Stimulated activated CD4-positive, alpha-beta T cell treated with anti-CD3 and anti-CD28 coated beads, Interleukin-1b, Interleukin-23, amount 100 ng/mL, for 1 hour (primary cell): ENCODE data around the gene PLA2G2A.
"Not testable (repeated sequence)": the region's sequence is repeated elsewhere in the genome, so short reads cannot be mapped to it uniquely, and the experiment has no call there.

Source experiments
- DNase-seq, 2 donors: peaks; one replicate each; pipeline ENCODE4 v3.0.0-alpha.2; 2020; ENCODE audit warnings: low read depth in 2 of 2

The PLA2G2A gene

DNA sequence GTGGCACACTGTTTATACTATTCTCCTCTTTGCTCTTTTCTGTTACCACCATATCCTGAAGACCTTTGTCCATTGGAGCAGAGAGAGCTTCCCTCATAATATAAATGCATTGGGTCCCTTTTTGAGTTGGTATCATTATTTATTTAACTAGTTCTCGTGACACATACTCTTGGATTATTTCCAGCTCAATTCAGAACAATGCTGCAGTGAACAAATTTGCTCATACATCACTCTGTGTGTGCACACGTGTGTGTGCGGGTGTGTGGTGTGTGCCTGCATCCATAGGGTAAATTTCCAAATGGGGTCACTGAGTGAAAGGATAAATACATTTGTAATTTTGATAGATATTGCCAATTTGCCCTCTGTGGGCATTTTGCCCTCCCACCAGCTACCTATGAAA is 5.8 kb downstream of the PLA2G2A start:
- no peak for DNase-seq

DNA sequence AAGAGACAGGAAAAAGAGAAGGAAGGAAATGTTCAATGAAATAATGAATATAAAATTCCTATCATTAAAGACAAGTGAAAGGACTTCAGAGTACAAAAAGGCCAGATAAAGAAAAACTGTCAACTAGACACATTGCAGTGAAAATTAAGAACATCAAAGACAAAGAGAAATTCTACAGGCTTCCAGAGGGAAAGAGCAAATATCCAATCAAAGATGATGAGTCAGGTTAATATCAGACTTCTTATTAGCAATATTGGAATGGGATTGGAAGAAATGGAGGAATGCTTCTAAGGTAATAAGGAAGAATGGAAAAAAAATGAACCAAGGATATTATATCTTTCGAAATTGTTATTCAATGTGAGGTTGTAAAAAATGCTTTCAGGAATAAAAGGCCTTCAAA is 7.8 kb downstream of the PLA2G2A start:
- no peak for DNase-seq

DNA sequence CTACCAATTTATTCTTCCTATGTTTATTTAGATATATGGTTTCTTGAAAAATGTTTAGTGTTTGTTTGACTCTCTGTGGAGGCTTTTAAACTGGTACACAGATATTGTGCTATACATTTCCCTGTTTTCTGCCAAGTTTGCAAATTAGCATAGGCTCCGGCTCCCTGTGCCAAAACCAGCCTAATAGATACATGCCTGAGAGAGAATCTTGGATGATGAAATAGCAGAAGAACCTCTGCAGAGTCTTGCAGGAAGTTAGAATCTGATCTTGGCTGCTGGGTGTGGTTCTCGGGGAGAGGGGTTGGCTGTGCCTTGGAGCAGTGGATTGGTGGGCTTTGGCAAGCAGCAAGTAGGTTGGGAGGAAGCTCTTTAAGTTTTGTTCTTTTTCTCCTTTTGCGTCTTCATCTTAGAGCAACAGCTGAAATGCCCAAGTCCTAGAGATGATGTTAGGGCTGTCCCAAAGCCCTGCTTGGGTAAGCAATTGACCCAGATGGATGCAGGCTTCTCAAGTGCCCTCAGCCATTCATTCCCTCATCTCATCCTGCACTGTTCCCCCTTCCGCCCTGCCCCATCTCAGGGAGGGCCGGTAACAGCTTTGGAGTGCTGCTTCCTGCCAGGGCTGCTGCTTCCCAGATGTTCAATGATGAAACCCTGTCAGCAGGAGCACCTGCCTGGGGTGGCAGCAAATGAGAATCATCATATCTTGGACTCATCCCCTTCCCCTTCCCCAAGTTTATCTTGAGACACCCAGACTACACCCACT is 9.3 kb downstream of the PLA2G2A start:
- DNase-seq, result no peak

DNA sequence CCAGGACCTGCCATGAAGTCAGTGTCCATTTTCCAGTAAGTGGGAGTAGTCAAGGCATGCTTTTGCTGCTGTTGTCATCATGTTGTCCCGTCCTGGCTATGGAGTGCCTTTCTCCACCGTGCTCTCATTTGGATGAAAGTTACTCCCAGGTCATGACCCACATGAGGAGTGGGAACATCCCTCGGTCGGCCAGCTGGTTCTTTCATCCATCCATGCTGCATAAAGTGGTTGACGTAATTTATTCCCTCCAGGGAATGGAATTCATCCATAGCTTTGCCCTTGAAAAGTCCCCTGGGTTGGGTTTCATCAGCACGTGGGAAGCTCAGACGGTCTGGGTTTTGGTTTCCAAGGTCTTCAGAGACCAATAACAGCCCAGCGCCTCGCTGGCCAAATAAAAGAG is 11.6 kb downstream of the PLA2G2A start:
- no peak for DNase-seq

DNA sequence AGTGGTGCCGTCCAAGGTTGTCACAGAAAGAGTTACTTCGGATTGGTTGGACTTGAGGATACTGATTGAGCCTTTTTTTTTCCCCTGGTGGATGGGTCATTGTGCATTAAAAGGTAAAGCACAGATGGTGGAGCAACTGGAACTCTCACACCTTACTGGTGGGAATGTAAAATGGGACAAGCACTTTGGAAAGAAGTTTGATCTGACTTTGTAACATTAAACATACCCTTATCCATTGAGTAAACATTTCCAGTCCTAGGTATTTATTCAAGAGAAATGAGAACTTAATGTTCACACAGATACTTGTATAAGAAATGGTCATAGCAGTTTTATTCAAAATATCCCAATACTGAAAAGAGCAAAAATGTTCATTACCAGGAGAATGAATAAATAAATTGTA is 14.9 kb downstream of the PLA2G2A start:
- DNase-seq, result no peak

DNA sequence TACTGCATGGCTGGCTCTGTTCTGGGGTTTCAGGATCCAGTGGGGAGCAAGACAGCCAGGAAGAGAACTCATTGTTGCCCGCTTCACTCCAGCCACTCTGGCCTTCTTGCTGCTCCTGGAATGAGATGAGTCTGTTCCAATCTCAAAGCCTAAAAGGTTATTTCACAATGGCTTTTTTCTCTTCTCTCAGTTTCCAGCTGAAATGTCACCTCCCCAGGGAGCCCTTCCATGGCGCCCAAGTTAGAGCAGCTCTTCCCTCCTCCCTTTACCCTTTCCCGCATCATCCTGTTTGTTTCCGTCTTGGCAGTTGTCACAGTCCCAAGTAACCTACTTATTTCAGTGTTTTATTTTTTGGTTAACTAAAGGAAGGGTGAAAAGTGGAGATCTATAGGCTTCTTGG is 15.8 kb downstream of the PLA2G2A start:
- DNase-seq, result no peak

DNA sequence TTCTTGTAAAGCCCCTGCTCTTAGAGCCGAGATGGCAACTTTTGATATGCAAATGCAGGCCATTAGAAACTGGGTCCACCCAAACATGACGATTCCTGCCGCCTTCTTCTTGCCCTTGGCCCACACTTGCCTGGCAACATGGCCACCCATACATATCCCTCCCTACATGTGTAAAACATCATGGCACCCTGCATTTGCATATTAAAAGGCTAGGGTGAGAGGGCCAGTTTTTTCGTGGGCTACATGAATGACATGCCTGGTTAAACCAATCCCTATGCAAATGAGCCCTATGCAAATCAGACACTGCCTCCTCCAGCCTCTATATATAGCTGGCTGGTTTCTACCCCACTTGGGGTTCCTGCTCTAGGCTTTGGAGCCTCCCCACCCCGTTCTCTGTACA is 18.8 kb downstream of the PLA2G2A start:
- DNase-seq, result no peak

DNA sequence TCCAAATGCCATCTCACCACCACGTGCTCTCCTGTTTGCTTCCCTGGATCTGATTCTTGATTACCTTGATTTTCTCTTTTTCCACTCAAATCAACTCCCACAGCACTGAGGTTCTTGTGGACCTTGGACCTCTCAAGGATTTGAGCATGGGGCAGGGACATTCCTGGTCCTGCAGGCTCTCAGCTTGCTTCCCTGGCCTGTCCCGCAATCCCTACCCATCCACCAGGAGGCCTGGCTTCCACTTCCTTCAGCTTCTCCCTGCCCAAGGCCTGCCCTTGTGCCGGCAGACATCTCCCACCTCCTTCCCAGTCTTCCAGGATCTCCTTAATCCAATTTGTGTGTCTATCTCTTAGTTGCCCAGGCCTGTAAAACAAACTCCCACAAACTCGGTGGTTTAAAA is 21.6 kb downstream of the PLA2G2A start:
- DNase-seq, result no peak

DNA sequence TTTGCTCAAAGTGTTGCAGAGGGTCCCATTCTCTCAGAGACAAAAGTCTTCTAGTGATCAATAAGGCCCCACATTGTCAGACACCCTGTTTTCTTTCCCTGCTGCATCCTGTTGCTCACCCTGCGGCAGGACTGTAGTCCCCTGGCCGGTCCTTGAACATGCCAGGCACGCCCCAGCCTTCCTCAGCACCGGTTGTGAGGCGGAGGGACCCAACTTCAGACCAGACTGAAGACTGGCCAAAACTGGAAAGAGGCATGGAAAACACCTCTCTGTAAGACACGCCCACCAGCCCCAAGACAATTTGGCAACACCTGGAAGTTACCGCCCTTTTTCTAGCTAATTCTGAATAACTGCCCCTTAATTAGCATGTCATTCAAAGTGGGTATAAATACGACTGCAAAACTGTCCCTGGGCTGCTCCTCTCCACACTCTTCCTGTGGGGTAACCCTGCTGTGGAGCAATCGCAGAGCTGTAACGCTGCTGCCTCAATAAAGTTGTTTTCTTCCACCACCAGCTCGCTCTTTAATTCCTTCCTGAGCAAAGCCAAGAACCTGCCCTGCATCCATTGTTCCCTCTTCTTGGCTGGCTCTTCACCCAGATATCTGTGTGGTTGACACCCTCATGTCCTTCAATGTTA is 23.8 kb downstream of the PLA2G2A start:
- no peak for DNase-seq

DNA sequence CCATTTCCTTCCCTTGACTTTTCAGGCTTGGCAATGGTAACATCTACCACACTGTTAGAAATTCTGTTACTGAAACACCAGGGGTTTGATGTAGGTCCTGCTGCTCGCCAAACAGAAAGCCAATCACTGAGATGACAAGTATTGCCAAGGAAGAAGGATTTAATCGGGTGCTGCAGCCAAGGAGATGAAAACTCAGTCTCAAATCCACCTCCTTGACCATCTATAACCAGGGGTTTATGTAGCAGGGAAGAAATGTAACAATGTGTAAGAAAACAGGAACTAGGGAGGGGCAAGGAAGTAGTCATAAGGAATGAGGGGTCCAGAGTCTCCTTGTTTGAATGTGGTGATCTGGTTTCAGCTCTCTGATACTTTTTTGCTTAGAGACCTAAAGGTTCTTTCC is 25.4 kb downstream of the PLA2G2A start:
- DNase-seq, result no peak

DNA sequence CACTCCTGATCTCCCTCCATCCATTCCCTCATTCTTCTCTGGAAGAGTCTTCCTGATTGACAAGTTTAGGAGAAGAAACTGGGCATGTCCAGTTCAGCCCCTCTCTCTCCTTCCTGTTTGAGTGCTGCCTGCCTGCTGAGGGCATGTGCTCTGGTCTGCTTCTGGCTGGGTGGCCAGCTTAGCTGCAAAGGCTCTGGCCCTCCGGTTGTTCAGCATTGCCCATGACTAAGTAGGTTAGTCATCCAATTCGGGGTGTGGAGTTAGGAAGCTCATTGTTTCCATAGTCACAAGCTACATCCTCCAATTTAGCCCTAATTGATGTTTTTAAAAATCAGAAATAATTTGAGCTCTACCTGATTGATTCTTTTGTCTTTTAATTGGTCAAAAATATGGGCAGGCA is 30.4 kb downstream of the PLA2G2A start:
- DNase-seq, result no peak

DNA sequence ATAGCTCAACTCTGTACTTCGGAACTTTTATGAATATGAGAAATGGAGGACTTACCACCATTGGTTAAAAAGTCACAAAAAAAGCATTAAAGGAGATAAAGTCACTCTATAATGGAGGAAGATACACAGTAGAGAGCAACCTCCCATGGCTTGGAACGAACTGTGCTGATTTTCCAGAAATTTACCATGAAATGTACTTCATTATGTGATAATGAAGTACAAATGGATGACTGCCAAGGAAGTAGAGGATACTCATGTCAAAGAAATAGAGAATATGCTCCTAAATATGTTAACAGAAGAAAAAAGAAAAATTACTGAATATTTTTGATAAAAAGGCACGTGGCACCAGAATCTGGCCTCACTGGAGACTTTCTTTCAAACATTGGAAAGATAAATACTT is 32.4 kb downstream of the PLA2G2A start:
- DNase-seq, result no peak

DNA sequence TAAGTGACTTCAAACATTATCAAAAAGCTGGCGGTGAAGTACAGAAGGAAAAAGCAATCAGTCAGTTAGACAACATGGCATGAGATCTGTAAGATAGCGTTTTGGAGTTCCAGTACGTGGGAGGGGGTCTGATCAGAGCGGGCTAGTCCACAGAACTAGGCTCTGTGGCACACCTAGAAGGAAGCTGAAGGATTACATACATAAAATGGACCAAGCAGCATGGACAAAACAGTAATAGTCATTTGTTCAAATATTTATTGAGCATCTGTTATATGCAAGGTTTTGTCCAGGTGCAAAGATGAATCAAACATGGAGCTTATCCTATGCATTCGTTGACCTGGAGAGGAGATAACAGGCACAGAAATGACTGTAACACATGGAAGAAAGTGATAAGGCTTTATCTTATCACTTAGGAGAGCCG is 33.1 kb downstream of the PLA2G2A start:
- no peak for DNase-seq

DNA sequence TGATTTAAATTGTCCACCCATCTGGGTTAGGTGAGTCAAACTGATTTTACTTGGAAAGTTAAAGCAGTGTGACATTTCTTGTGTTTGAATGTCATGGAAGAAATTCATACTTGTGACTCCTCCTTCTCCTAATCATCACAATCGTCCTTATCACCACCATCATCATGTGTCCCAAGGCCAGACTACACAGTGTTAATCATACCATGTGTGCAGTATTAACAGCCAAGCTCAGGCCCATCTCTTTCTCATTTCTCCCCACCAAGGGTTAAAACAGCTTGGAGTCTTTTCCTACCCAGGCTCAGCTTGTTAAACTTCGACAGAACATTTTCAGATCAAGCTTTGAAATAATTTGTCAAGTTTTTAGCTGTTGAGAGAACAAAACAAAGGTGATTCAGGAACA is 33.5 kb downstream of the PLA2G2A start:
- no peak for DNase-seq

DNA sequence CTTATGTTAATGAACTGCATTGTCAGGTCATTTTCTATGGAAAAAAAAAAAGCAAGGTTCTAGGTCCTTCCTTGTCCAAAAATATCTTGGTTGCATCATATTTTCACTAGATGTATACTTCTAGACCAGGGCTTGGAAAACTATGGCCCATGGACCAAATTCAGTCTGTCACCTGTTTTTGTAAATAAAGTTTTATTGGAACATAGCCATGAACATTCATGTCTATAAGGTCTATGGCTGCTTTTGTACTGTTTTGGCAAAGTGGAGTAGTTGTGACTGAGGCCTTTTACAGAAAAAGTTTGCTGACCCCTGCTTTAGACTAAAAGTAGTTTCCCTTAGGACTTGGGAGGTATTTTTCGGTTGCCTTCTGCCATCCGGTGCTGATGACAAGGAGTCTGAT is 36.8 kb downstream of the PLA2G2A start:
- no peak for DNase-seq

DNA sequence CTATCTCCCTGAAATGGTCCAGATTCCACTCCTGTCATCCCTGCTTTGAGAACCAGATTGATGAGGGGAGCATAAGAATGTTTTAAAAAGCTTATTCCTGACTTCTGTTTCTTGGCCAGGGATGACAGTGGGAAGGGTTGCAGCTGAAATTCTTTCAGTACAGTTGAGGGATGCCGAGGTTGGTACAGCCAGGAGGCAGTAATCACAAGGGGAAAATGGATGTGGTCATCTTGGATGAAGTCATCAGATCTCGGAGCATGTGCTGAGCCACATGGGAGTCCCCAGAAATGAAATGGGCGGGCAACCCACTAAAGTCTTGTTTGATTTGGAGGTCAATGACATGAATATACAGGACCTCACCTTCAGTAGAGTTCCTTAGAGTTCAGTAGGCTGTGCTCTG is 37.3 kb downstream of the PLA2G2A start:
- no peak for DNase-seq

DNA sequence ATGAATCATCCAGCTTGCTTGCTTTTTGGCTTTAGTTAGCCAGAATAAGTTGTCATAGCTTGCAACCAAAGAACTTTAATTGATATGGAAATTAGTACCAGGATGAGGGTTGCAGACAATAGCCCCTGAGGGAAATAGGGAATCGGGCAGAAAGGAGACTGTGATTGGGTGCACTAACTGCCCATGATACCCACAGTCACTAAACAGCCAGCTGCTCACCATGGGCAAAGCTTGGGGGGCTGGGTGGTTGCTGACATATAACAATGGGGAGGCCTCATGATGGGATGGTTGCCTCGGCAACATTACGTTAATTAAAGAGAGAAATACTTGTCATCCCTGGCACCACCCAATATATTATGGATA is 38.2 kb downstream of the PLA2G2A start:
- DNase-seq, result no peak

DNA sequence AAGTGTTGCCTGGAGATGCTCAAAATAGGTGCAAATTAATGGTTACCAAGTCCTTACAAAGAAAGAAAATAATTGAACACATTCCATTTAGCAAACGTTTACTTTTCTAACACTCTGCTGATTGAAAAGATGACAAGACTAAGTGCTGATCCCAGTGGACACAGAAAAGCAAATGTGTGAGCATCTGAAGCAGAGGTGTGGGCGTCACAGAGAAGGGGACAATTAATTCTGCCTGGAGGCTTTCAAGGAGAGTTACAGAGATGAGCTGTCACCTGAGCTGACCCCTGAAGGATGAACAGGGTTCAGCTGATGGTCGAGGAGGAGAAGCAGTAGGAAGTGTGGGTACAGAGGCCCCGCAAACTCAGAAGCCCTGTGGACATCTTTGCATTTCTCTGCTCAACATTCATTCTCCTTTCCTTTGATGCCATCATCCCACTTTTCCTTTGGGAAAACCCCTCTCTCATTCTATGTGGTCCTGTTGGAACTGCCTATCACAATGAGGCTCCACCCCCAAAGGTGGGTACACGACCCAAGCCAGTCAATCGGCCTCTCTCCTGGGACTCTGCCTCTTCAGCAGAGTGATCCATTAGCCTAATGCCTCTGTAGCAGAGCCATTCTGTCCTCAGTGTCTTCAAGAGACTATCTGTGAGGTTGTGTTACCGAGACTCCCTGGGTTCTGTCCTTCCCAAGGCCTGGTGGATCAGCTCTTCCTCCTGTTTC is 38.8 kb downstream of the PLA2G2A start:
- DNase-seq, result no peak

DNA sequence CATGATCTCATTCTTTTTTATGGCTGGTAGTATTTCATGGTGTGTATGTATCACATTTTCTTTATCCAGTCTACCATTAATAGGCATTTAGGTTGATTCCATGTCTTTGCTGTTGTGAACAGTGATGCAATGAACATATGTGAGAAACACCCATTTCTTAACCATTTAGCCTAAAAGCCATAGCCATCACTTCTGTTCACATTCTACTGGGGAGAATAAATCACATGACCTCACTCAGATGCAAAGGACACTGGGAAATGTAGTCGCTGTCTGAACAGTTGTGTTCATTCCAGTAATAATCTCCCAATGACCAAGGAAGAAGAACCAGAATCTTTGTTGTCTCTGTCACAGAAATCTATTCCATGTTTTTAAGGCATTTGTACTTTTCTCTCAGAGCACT is 40.9 kb downstream of the PLA2G2A start:
- DNase-seq, result no peak

DNA sequence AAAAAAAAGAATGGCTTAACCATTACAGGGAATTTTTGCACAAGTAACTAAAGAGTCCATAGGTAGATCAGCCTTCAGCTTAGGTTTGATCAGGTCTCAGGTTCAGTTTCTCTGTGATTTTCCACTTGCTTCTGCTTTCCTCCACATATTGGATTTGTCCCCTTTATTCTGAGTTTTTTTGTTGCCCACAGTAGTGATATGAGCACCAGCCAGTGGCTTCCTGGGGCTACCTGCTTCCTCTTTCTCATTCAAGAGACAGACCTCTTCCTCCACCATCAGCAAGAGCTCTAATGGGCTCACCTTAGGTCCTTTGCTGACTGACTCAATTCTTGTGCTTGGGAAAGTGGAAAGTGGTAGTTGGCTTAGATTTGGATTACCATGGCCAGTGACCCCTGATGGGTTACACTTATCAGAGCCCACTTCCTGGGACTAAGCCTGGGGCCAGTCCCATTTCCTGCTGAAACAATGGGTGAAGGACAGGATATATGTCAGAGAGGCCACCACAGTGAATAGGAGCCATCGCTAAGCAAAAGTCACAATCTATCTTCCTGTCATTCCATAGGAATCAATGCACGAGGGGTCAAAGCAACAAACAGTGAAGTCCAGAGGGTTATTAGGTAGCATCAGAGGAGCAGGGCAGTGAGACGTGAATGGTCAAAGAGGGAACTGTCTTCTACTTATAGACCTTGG is 43.2 kb downstream of the PLA2G2A start:
- no peak for DNase-seq

DNA sequence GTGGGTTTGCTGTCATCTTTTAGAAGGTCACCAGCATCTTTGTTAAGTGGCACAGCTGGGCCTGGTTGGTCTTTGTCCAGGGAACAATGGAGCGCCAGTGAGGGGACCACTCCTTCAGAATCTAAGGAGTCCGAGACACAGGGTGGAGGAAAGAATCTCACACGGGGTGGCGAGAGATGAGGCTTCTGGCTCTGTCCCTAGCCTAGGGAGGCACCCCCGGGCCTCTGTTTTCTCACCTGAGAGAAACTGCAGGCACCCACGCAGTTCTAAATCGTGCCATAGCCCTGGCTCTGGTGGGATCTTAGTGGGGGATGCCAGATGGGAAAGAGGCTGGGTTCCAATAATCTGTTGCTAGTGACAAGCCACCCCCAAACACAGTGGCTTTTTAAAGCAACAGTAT is 45.1 kb downstream of the PLA2G2A start:
- no peak for DNase-seq

DNA sequence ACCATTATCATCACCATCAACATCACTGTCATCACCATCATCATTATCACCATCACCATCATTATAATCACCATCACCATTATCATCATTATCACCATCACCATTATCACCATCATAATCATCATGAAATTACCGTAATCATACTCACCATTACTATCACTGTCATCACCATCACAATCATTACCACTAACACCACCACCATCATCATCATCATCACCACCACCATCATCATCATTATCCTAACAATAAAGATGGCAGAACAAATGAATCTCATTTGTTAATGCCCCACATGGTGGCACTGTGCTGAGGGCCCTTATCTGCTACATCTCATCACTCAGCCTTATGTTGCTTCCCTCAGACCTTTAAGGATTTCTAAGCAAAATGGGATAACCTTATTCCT is 46.6 kb downstream of the PLA2G2A start:
- DNase-seq, result no peak

DNA sequence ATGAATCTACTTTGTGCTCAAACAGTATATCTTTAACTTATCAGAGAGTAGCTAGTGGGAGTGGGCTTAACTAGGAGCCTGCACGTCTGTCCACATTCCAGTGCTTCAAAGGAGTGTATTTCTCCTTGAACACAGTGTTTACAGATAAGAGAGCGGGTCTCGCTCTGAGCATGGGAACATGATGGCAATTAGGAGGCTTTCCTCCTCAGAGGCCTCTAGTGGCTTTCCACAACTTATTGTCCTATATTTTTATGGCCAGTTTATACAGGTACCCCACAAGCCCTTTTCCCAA is 52.3 kb downstream of the PLA2G2A start:
- DNase-seq, result not testable (repeated sequence)
